Fibroblast of lung (primary cell): ENCODE measurements around the gene ATG10. TPM values are rescaled to one million over a fixed set of nuclear protein-coding genes. Genes with fewer than 3 reads are reported as not detected.

Source experiments
- DNase-seq, 2 donors: peaks; one replicate each; pipeline versions ENCODE4 v3.0.0 to v3.0.0-alpha.2; 2010; ENCODE audit warnings: low read depth in 2 of 2
- H2AFZ ChIP-seq: 2 replicates; pipeline ENCODE4 v1.5.1; 2012; ENCODE audit warnings: low read length, control low read depth, inconsistent platforms
- H3K27ac ChIP-seq: 2 replicates; pipeline ENCODE4 v1.5.1; 2011; ENCODE audit warnings: low read length, control low read depth; ENCODE audit not compliant: insufficient read depth
- H3K27me3 ChIP-seq: 2 replicates; pipeline ENCODE4 v1.5.1; 2011; ENCODE audit warnings: mild to moderate bottlenecking, low read length; ENCODE audit not compliant: control insufficient read depth, insufficient read depth
- H3K36me3 ChIP-seq: 2 replicates; pipeline ENCODE4 v1.5.1; 2011; ENCODE audit warnings: low read length; ENCODE audit not compliant: control insufficient read depth, insufficient read depth
- H3K4me1 ChIP-seq: 2 replicates; pipeline ENCODE4 v1.5.1; 2011; ENCODE audit warnings: low read length; ENCODE audit not compliant: control insufficient read depth, insufficient read depth; ENCODE audit errors: extremely low read depth
- H3K4me2 ChIP-seq: 2 replicates; pipeline ENCODE4 v1.5.1; 2011; ENCODE audit warnings: low read length, control low read depth; ENCODE audit not compliant: insufficient read depth; ENCODE audit errors: extremely low read depth
- H3K4me3 ChIP-seq, 4 experiments: fragments of 200-600 bp in 1 of 4; sonication (generic) in 1 of 4; replicated peaks in 1 of 4; 2 replicates each; pipeline ENCODE4 v1.5.1; 2011 to 2016; ENCODE audit warnings: low read length in 4 of 4, low read depth in 3 of 4, mild to moderate bottlenecking in 3 of 4, control low read depth in 2 of 4, inconsistent platforms in 1 of 4, mixed read lengths in 1 of 4; ENCODE audit not compliant: insufficient read depth in 1 of 4; ENCODE audit errors: control extremely low read depth in 1 of 4
- H3K79me2 ChIP-seq: 2 replicates; pipeline ENCODE4 v1.5.1; 2012; ENCODE audit warnings: mild to moderate bottlenecking, low read length, inconsistent platforms; ENCODE audit not compliant: control insufficient read depth, insufficient read depth
- H3K9ac ChIP-seq: 2 replicates; pipeline ENCODE4 v1.5.1; 2011; ENCODE audit warnings: mild to moderate bottlenecking, low read length, control low read depth; ENCODE audit not compliant: insufficient read depth
- H3K9me3 ChIP-seq: 2 replicates; pipeline ENCODE4 v1.5.1; 2012; ENCODE audit warnings: low read depth, low read length; ENCODE audit not compliant: control insufficient read depth, insufficient read depth
- H4K20me1 ChIP-seq: 2 replicates; pipeline ENCODE4 v1.5.1; 2011; ENCODE audit warnings: low read length; ENCODE audit not compliant: control insufficient read depth, insufficient read depth; ENCODE audit errors: extremely low read depth
- CTCF ChIP-seq, 2 donors: IDR thresholded peaks in 1 of 2; conservative IDR thresholded peaks in 1 of 2; 1 replicate in 1 of 2; 2 replicates in 1 of 2; pipeline ENCODE4 v1.5.1; 2011 to 2012; ENCODE audit warnings: low read length in 2 of 2, control low read depth in 1 of 2, inconsistent platforms in 1 of 2, low read depth in 1 of 2, mild to moderate bottlenecking in 1 of 2
- EZH2 ChIP-seq: IDR thresholded peaks from 2 replicates; pipeline ENCODE4 v1.5.1; 2012; ENCODE audit warnings: low read length, control low read depth, mild to moderate bottlenecking; ENCODE audit errors: missing control alignments
- polyA plus RNA-seq, 2 donors: library from polyadenylated mRNA; depleted of rRNA in 1 of 2; stranded (reverse) in 1 of 2; unstranded in 1 of 2; fragments of >200 nt; gene quantifications; 2 replicates each; pipeline ENCODE4 v1.2.1, GENCODE V29; 2011 to 2012; ENCODE audit warnings: missing spikeins in 1 of 2
- total RNA-seq: library from RNA; depleted of rRNA; stranded (reverse); fragments of >200 nt; gene quantifications from 2 replicates; pipeline ENCODE4 v1.2.1, GENCODE V29; 2014

ATG10 gene
- total and polyA plus RNA-seq, 2 donors (not counting 1 experiment from before 2014, with no cell fraction given) = 2.5 to 8.8 TPM

DNA sequence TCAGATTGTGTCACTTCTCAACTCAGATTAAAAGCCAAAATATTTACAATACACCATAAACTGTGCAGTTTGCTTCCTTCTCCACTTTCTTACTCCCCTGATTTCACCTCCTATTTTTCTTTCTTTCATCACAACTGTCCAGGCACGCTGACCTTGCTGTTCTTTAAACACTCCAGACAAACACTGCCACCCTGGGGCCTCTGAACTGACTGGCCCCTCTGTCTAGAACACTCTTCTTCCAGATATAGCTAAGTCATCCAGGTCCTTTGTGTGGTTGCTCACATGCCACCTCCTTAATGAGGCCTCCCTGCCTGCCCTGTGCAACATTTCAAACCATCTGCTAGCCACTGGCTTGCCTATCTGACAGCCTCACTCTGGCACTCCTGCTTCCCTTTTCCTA, 46.6 kb downstream of the ATG10 start:
- TF ChIP-seq CTCF (conservative IDR thresholded peaks at IDR 0.05 in 1 of 2, IDR thresholded peaks at IDR 0.05 in 1 of 2; ENCODE audit: low read depth in 1 of 2, low read length in 2 of 2) (no peak), EZH2 (no peak)
- Histone ChIP-seq H3K4me1 (no peaks in the 10 kb centered on the region), H3K4me3 (no peak overlapping the region), H4K20me1 (no peaks in the 10 kb centered on the region), H3K9me3 (no peaks in the 10 kb centered on the region), H3K27me3 (no peaks in the 10 kb centered on the region), H2AFZ (no peak overlapping the region), H3K9ac (no peak overlapping the region), H3K27ac (no peak overlapping the region), H3K4me2 (no peak overlapping the region), H3K79me2 (no peaks in the 10 kb centered on the region), H3K36me3 (no peaks in the 10 kb centered on the region)
- DNase-seq = peak; percentile 27 to 32

- no peak overlapping the region for H3K27ac ChIP-seq
- no peak for DNase-seq
- H3K36me3 ChIP-seq = no peaks in the 10 kb centered on the region
- no peak overlapping the region for H3K9ac ChIP-seq
- H3K4me1 ChIP-seq = no peaks in the 10 kb centered on the region
- H4K20me1 ChIP-seq = no peaks in the 10 kb centered on the region
- TF ChIP-seq EZH2 = no peak
- no peak for TF ChIP-seq CTCF (conservative IDR thresholded peaks at IDR 0.05 in 1 of 2, IDR thresholded peaks at IDR 0.05 in 1 of 2; ENCODE audit: low read depth in 1 of 2, low read length in 2 of 2)
- no peaks in the 10 kb centered on the region for H3K27me3 ChIP-seq
- H3K4me2 ChIP-seq = no peak overlapping the region
- H3K9me3 ChIP-seq = no peaks in the 10 kb centered on the region
- H3K4me3 ChIP-seq = no peak overlapping the region
- H3K79me2 ChIP-seq = no peaks in the 10 kb centered on the region
- no peak overlapping the region for H2AFZ ChIP-seq
Measured at GRCh38 chr5:82019342-82020138, 47.7 kb downstream of the ATG10 start.

GRCh38 chr5:82022499-82022898, 50.7 kb downstream of the ATG10 start:
- Histone ChIP-seq H2AFZ (no peak overlapping the region), H4K20me1 (no peaks in the 10 kb centered on the region), H3K27me3 (no peaks in the 10 kb centered on the region), H3K4me2 (no peak overlapping the region), H3K4me3 (no peak overlapping the region), H3K4me1 (no peaks in the 10 kb centered on the region), H3K79me2 (no peaks in the 10 kb centered on the region), H3K36me3 (no peaks in the 10 kb centered on the region), H3K9ac (no peak overlapping the region), H3K27ac (no peak overlapping the region), H3K9me3 (no peaks in the 10 kb centered on the region)
- no peak for TF ChIP-seq EZH2
- no peak for TF ChIP-seq CTCF (conservative IDR thresholded peaks at IDR 0.05 in 1 of 2, IDR thresholded peaks at IDR 0.05 in 1 of 2; ENCODE audit: low read depth in 1 of 2, low read length in 2 of 2)
- DNase-seq = no peak
